ENCODE measurements around the gene SERGEF.
"Not testable (repeated sequence)": the region's sequence is repeated elsewhere in the genome, so short reads cannot be mapped to it uniquely, and the experiment has no call there.

Gene SERGEF

GRCh38 chr11:17921659-17922415, 91.0 kb downstream of the SERGEF start:
- peak in 1 of 10 donors; percentile 51 for DNase-seq
- intact Hi-C loops (cut with DNase I): no loop called here

GRCh38 chr11:17918049-17918605, 94.7 kb downstream of the SERGEF start:
- no peak for DNase-seq
- intact Hi-C loops (cut with DNase I): no loop called here

- DNase-seq: no peak
- intact Hi-C loops (cut with DNase I): no loop called here
Measured at GRCh38 chr11:17917556-17917955, 95.3 kb downstream of the SERGEF start.

- intact Hi-C loops (cut with DNase I): no loop called here
- DNase-seq: no peak
Measured at GRCh38 chr11:17915500-17916143, 97.2 kb downstream of the SERGEF start.

GRCh38 chr11:17914957-17915356, 97.9 kb downstream of the SERGEF start:
- DNase-seq: no peak
- intact Hi-C loops (cut with DNase I): no loop called here

GRCh38 chr11:17907046-17907445, 105.8 kb downstream of the SERGEF start:
- DNase-seq: no peak
- intact Hi-C loops (cut with DNase I): no loop called here

GRCh38 chr11:17906436-17906835, 106.4 kb downstream of the SERGEF start:
- DNase-seq: peak in 9 of 10 donors; percentile 18 to 96 (median 73)
- intact Hi-C loops (cut with DNase I): no loop called here

GRCh38 chr11:17905477-17905876, 107.4 kb downstream of the SERGEF start:
- DNase-seq: no peak
- intact Hi-C loops (cut with DNase I): no loop called here

- intact Hi-C loops (cut with DNase I): no loop called here
Measured at GRCh38 chr11:17901481-17901880, 111.4 kb downstream of the SERGEF start.

GRCh38 chr11:17898782-17899181, 114.1 kb downstream of the SERGEF start:
- intact Hi-C loops (cut with DNase I): no loop called here
- no peak for DNase-seq

More at GRCh38 chr11:17901481-17901880, 111.4 kb downstream of the SERGEF start:
- DNase-seq: no peak

GRCh38 chr11:17898071-17898470, 114.8 kb downstream of the SERGEF start:
- intact Hi-C loops (cut with DNase I): no loop called here
- no peak for DNase-seq

- intact Hi-C loops (cut with DNase I): no loop called here
- DNase-seq: no peak
Measured at GRCh38 chr11:17897495-17897894, 115.4 kb downstream of the SERGEF start.

- DNase-seq; intact Hi-C loops (cut with DNase I): not testable (repeated sequence)
Measured at GRCh38 chr11:17896496-17897151, 116.2 kb downstream of the SERGEF start.

- peak; percentile 31 to 93 (median 62) for DNase-seq
- intact Hi-C loops (cut with DNase I): no loop called here
Measured at GRCh38 chr11:17894929-17895658, 117.8 kb downstream of the SERGEF start.

GRCh38 chr11:17892409-17892808, 120.4 kb downstream of the SERGEF start:
- no peak for DNase-seq
- intact Hi-C loops (cut with DNase I): no loop called here

GRCh38 chr11:17890325-17890724, 122.5 kb downstream of the SERGEF start:
- DNase-seq: no peak
- intact Hi-C loops (cut with DNase I): no loop called here

GRCh38 chr11:17887779-17888178, 125.1 kb downstream of the SERGEF start:
- intact Hi-C loops (cut with DNase I): loop anchor here (5.0 kb wide), 1 partner anchor 90 kb away; no protein-coding TSS in a partner anchor
- no peak for DNase-seq

GRCh38 chr11:17883946-17884345, 128.9 kb downstream of the SERGEF start:
- intact Hi-C loops (cut with DNase I): no loop called here
- no peak for DNase-seq

GRCh38 chr11:17883057-17883456, 129.8 kb downstream of the SERGEF start:
- DNase-seq: no peak
- intact Hi-C loops (cut with DNase I): no loop called here

GRCh38 chr11:17878743-17879142, 134.1 kb downstream of the SERGEF start:
- intact Hi-C loops (cut with DNase I): no loop called here

More at GRCh38 chr11:17878743-17879142, 134.1 kb downstream of the SERGEF start:
- DNase-seq: no peak

All from posterior cingulate gyrus (tissue), 11 donors.